ENCODE results near the gene STK25.

DNA sequence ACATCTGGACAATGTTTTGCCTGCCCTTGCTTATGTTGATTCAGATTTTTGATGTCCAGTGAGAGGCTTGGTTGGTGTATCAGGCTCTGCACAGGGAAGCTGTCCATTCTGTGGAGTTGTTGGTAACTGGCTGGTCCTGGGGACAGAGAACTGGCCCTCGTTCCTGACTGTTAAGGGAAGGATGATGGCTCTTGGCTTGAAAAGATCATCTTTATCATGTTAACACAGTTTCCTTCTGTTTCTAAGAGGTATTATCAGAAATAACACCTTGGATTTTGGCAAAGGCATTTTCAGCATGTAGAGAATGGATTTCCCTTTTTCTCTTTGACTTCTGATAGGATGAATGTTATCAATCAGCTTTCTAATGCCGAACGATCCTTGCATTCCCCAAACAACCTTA lies 19.3 kb downstream of the STK25 start:
- TF ChIP-seq POLR2AphosphoS5 (IDR thresholded peaks at IDR 0.05), result no peak
- TF ChIP-seq, protein P1, sequence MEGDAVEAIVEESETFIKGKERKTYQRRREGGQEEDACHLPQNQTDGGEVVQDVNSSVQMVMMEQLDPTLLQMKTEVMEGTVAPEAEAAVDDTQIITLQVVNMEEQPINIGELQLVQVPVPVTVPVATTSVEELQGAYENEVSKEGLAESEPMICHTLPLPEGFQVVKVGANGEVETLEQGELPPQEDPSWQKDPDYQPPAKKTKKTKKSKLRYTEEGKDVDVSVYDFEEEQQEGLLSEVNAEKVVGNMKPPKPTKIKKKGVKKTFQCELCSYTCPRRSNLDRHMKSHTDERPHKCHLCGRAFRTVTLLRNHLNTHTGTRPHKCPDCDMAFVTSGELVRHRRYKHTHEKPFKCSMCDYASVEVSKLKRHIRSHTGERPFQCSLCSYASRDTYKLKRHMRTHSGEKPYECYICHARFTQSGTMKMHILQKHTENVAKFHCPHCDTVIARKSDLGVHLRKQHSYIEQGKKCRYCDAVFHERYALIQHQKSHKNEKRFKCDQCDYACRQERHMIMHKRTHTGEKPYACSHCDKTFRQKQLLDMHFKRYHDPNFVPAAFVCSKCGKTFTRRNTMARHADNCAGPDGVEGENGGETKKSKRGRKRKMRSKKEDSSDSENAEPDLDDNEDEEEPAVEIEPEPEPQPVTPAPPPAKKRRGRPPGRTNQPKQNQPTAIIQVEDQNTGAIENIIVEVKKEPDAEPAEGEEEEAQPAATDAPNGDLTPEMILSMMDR (IDR thresholded peaks at IDR 0.05), result no peak
- TF ChIP-seq POLR2A (IDR thresholded peaks at IDR 0.05), result no peak

All from transverse colon (tissue), 4 donors.